PFSK-1 (cell line): ENCODE measurements around the gene SFT2D2.

ENCODE experiments used
- SIN3A ChIP-seq: IDR thresholded peaks from 2 replicates; pipeline ENCODE4 v1.6.1; 2012; ENCODE audit warnings: mild to moderate bottlenecking, low read length, moderate library complexity, borderline replicate concordance; ENCODE audit not compliant: insufficient read depth
- TF ChIP-seq, protein P1 (sequence below), 2 experiments: IDR thresholded peaks; 2 replicates each; pipeline versions ENCODE4 v1.6.1 to v1.8.0; 2011 to 2012; ENCODE audit warnings: low read depth in 2 of 2, low read length in 2 of 2, control low read depth in 1 of 2, inconsistent platforms in 1 of 2, mild to moderate bottlenecking in 1 of 2, moderate library complexity in 1 of 2; ENCODE audit not compliant: insufficient read depth in 1 of 2

GRCh38 chr1:168273575-168273974, 47.8 kb downstream of the SFT2D2 start:
- TF ChIP-seq, protein P1, sequence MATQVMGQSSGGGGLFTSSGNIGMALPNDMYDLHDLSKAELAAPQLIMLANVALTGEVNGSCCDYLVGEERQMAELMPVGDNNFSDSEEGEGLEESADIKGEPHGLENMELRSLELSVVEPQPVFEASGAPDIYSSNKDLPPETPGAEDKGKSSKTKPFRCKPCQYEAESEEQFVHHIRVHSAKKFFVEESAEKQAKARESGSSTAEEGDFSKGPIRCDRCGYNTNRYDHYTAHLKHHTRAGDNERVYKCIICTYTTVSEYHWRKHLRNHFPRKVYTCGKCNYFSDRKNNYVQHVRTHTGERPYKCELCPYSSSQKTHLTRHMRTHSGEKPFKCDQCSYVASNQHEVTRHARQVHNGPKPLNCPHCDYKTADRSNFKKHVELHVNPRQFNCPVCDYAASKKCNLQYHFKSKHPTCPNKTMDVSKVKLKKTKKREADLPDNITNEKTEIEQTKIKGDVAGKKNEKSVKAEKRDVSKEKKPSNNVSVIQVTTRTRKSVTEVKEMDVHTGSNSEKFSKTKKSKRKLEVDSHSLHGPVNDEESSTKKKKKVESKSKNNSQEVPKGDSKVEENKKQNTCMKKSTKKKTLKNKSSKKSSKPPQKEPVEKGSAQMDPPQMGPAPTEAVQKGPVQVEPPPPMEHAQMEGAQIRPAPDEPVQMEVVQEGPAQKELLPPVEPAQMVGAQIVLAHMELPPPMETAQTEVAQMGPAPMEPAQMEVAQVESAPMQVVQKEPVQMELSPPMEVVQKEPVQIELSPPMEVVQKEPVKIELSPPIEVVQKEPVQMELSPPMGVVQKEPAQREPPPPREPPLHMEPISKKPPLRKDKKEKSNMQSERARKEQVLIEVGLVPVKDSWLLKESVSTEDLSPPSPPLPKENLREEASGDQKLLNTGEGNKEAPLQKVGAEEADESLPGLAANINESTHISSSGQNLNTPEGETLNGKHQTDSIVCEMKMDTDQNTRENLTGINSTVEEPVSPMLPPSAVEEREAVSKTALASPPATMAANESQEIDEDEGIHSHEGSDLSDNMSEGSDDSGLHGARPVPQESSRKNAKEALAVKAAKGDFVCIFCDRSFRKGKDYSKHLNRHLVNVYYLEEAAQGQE (IDR thresholded peaks at IDR 0.05; ENCODE audit: insufficient read depth in 1 of 2, low read depth in 2 of 2, low read length in 2 of 2), result no peak
- no peak for TF ChIP-seq SIN3A
